Measurements from ENCODE around the gene COIL.

DNA sequence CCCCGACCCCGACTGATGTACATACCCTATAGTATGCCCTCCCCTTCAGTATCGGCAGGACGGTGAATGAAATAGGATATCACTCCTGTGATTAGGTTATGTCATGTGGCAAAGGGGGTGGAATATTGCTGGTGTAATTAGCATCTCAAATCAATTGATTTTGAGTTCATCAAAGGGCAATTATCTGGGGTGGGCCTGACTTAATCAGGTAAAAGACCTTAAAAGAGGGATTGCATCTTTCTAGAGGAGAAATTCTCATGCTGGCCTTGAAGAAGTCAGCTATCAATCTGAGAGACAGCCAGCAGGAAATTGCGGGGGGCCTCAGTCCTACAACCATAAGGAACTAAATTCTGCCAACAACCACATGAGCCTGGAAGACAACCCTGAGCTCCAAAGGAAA lies 57.3 kb downstream of the COIL start:
- TF ChIP-seq, protein P1, sequence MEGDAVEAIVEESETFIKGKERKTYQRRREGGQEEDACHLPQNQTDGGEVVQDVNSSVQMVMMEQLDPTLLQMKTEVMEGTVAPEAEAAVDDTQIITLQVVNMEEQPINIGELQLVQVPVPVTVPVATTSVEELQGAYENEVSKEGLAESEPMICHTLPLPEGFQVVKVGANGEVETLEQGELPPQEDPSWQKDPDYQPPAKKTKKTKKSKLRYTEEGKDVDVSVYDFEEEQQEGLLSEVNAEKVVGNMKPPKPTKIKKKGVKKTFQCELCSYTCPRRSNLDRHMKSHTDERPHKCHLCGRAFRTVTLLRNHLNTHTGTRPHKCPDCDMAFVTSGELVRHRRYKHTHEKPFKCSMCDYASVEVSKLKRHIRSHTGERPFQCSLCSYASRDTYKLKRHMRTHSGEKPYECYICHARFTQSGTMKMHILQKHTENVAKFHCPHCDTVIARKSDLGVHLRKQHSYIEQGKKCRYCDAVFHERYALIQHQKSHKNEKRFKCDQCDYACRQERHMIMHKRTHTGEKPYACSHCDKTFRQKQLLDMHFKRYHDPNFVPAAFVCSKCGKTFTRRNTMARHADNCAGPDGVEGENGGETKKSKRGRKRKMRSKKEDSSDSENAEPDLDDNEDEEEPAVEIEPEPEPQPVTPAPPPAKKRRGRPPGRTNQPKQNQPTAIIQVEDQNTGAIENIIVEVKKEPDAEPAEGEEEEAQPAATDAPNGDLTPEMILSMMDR (IDR thresholded peaks at IDR 0.05 in 4 of 5, conservative IDR thresholded peaks at IDR 0.05 in 1 of 5): no peak
- TF ChIP-seq POLR2A (IDR thresholded peaks at IDR 0.05): no peak

Measured in gastrocnemius medialis (tissue), 4 donors.